NCI-H345 (cell line): ENCODE data around the gene MYMK.

Source experiments
- DNase-seq: peaks from one replicate; lab custom pipeline; 2025; lab: John Stamatoyannopoulos, UW

MYMK gene

DNA sequence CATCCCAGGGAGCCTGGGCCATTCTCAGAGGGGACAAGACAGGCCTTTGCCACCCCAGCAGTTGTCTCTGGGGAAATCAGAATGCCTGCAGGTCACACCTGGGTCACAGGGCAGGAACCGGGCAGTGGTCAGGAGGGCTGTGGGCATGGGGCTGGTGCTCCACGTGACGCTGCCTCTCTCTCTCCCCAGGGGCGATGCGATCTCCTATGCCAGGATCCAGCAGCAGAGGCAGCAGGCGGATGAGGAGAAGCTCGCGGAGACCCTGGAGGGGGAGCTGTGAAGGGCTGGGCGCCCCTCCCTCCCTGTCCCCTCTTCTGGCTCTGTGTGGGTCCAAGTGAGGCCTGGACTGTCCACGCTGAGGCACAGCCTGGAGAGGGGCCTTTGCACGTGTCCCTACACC lies 56.4 kb downstream of the MYMK start:
- no peak for DNase-seq

DNA sequence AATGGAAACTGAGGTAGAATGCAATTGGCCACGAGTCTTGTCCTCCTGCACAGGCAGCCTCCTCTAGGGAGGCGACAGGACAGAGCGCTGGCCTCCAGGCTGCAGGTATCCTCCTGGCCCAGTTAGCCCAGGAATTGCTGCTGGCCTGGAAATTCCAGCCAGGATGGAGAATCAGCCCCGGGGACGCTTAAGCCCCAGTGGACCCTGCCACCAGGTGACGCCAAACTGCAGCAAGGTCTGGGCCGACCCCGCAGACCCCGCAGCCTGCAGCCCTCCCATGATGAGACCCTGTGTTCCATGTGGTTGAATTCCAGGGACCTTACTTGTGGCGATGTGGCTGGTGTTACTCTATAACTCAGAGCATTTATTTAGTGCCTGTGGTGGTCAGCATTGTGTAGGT lies 57.7 kb downstream of the MYMK start:
- DNase-seq: no peak

DNA sequence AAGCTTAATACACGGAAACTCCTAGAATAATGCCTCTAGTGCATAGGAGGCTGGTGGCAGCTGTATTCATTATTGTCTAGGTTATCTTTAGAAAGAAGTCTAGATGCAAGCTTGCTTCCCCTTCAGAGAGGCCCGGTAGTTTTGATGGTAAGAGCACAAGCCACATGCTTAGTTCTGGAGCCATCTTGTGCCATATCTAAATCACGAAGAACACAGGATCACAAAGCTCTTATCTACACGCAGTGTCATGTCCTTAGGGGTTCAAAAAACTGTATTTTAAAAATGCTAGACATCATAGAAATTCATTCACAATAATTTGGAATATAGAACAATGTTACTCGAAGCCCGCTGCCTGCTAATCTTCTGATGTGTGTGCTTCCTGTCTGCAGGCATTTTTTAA lies 58.8 kb downstream of the MYMK start:
- DNase-seq: no peak

DNA sequence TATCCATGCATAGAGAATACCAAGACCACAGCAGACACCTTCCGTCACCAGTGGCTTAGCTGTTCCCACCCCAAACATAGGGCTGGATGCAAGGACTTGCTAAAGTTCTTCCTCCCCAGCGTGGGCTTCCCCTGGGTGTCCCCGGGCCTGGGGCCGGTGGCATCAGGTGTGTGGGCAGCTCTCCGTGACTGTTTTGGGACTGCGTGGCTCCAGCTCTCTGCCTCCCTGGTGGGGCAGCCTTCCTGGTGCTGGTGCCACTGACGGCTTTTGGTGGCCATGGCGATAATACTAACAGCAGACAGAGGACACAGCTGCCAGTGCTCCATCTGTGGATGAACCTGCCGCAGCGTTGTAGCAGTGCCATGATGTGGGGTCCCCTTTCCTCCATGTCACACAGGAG lies 60.1 kb downstream of the MYMK start:
- DNase-seq: no peak
